HL-60 (cell line): ENCODE results near the gene PTPRC.
A peak's percentile ranks its signal among the peaks of the same experiment; 100 is the strongest.

Experiments
- DNase-seq, 2 experiments: peaks; one replicate each; pipeline ENCODE4 v3.0.0-alpha.2; 2010 to 2020; ENCODE audit warnings: low read depth in 1 of 2, low spot score in 1 of 2
- H3K27ac ChIP-seq: fragments of 250-450 bp; sonication (Bioruptor Pico); replicated peaks from 2 replicates; pipeline ENCODE4 v1.5.1; 2020; ENCODE audit warnings: mild to moderate bottlenecking, moderate library complexity
- H3K27me3 ChIP-seq: fragments of 250-450 bp; sonication (Bioruptor Pico); 2 replicates; pipeline ENCODE4 v1.5.1; 2021; ENCODE audit warnings: mild to moderate bottlenecking, moderate library complexity; ENCODE audit not compliant: insufficient read depth, poor library complexity, severe bottlenecking
- H3K4me3 ChIP-seq: replicated peaks from 2 replicates; pipeline ENCODE4 v1.5.1; 2011; ENCODE audit warnings: mild to moderate bottlenecking, control low read depth, low read length; ENCODE audit not compliant: insufficient read depth
- CTCF ChIP-seq: IDR thresholded peaks from one replicate; pipeline ENCODE4 v1.5.1; 2011; ENCODE audit warnings: low read length, control low read depth, inconsistent platforms; ENCODE audit not compliant: insufficient read depth
- GABPA ChIP-seq: IDR thresholded peaks from 2 replicates; pipeline ENCODE4 v1.6.1; 2012; ENCODE audit warnings: low read depth
- POLR2AphosphoS5 ChIP-seq: IDR thresholded peaks from 2 replicates; pipeline ENCODE4 v1.6.1; 2012; ENCODE audit warnings: low read depth
- REST ChIP-seq: IDR thresholded peaks from 2 replicates; pipeline ENCODE4 v1.6.1; 2012; ENCODE audit warnings: low read depth; ENCODE audit not compliant: insufficient replicate concordance
- SPI1 ChIP-seq: IDR thresholded peaks from 2 replicates; pipeline ENCODE4 v1.6.1; 2012; ENCODE audit warnings: low read depth, mild to moderate bottlenecking, borderline replicate concordance

PTPRC gene

GRCh38 chr1:198678901-198679329, 40.1 kb downstream of the PTPRC start:
- no peak for TF ChIP-seq GABPA
- no peak for TF ChIP-seq POLR2AphosphoS5
- TF ChIP-seq SPI1: no peak
- no peak for TF ChIP-seq CTCF
- H3K27ac ChIP-seq: peak overlapping the region; percentile 82
- no peak for DNase-seq
- H3K4me3 ChIP-seq: no peak overlapping the region
- no peaks in the 10 kb centered on the region for H3K27me3 ChIP-seq

GRCh38 chr1:198679535-198680173, 40.8 kb downstream of the PTPRC start:
- H3K4me3 ChIP-seq: no peak overlapping the region
- H3K27ac ChIP-seq: peak overlapping the region; percentile 94
- no peak for DNase-seq
- no peaks in the 10 kb centered on the region for H3K27me3 ChIP-seq
- no peak for TF ChIP-seq GABPA
- TF ChIP-seq POLR2AphosphoS5: no peak
- no peak for TF ChIP-seq REST
- TF ChIP-seq CTCF: no peak
- TF ChIP-seq SPI1: no peak

GRCh38 chr1:198680174-198680875, 41.5 kb downstream of the PTPRC start:
- TF ChIP-seq POLR2AphosphoS5 (no peak), SPI1 (no peak), GABPA (no peak), REST (no peak), CTCF (no peak)
- Histone ChIP-seq H3K4me3 (no peak overlapping the region), H3K27ac (peak overlapping the region; percentile 94), H3K27me3 (no peaks in the 10 kb centered on the region)
- no peak for DNase-seq

GRCh38 chr1:198681252-198681651, 42.4 kb downstream of the PTPRC start:
- Histone ChIP-seq H3K27me3 (no peaks in the 10 kb centered on the region), H3K4me3 (no peak overlapping the region), H3K27ac (peak overlapping the region; percentile 94)
- DNase-seq: no peak
- TF ChIP-seq REST (no peak), GABPA (no peak), CTCF (no peak), SPI1 (no peak), POLR2AphosphoS5 (no peak)
